WI38 (cell line): Measurements from ENCODE around the gene SCGB1A1.

Experiments used
- H3K4me3 ChIP-seq: 2 replicates; pipeline ENCODE4 v1.5.1; 2011; ENCODE audit warnings: low read depth, mild to moderate bottlenecking, control low read depth, low read length
- CTCF ChIP-seq: IDR thresholded peaks from 2 replicates; pipeline ENCODE4 v1.5.1; 2012; ENCODE audit warnings: low read depth, mild to moderate bottlenecking, control low read depth, low read length

SCGB1A1 gene

GRCh38 chr11:62459080-62459479 is 40.2 kb downstream of the SCGB1A1 start:
- TF ChIP-seq CTCF = no peak
- H3K4me3 ChIP-seq = no peak overlapping the region

DNA sequence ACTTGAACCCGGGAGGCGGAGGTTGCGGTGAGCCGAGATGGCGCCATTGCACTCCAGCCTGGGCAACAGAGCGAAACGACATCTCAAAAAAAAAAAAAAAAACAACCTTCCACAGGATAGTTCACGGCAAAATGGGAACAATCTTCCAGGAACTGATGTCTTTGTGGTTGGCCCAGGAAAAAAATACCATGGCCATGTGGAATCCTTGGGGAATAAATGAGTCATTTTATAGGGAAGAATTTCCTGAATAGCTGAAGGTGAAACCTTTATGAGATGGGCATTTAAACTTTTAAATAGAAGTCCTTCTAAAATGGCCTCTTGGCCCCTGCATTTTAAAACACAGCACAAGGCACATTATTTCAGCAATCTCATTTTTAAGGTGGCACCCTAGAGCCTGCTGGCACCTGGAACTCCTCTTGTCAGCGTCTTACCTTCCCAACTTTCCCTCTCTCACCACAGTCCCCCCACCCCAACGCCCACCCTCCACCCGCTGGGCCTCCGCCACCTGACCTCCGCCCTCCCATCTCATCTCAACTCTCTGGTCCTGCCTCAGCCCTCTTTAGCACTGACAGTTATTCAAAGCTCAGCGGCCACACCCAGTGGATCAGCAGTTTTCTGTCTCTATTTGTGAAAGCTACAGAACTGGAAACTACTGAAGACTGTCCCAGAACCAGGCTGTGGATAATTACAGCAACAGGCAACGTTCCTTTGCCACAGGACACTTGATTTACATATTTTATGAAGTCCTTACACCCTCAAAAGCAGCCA is 43.1 kb downstream of the SCGB1A1 start:
- H3K4me3 ChIP-seq = no peak overlapping the region
- TF ChIP-seq CTCF = no peak

GRCh38 chr11:62462508-62462892 is 43.7 kb downstream of the SCGB1A1 start:
- TF ChIP-seq CTCF = no peak
- H3K4me3 ChIP-seq = no peak overlapping the region

DNA sequence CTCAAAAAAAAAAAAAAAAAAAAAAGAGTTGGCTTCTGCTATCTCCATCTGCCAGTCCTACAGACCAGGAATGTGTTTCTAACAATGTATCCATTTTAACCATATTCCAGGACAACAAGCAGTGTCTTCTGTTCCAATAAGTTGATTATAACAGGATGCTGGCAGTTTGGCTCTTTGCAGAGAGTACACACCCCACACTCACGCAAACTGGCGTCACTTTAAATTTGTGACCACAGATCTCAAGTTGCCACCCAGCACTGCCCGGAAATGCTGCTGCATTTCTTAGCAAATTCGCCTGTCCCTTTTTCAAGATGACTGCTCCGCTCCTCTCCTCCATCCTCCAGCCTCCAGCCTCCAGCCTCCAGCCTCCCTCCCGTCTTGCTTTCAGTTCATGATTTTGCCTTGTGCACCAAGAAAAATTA is 44.3 kb downstream of the SCGB1A1 start:
- TF ChIP-seq CTCF = no peak
- H3K4me3 ChIP-seq = no peak overlapping the region

DNA sequence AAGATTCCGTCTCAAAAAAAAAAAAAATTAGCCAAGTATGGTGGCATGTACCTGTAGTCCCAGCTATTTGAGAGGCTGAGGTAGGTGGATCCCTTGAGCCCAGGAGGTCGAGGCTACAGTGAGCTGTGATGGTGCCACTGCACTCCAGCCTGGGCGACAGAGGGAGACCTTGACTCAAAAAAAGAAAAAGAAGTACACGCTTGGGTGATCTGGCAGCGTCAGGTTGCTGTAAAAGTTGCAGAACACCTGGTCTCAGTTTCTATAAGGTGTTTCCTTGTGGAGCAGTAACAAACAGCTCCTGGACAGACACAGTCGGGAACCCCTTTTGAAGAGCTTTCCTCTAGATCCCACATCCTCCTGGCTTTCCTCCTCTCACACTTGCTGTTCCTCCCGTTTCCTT is 45.8 kb downstream of the SCGB1A1 start:
- no peak for TF ChIP-seq CTCF
- no peak overlapping the region for H3K4me3 ChIP-seq

DNA sequence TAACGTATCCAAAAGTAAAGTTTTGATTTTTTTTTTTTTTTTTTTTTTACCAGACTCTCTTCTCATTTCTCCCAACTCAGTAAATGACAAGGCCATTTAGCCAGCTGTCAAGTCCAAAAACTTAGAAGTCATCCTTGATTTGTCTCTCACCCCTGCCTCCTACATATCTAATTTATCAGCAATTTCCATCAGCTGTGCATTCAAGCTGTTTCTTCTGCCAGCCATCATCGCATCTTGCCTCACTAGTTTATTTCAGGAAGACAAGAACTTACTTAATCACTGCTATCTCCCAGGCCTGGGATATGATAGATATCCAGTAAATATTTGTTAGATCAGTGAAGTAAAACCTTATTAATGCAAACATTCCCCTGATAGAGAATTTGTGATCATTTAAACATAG is 47.6 kb downstream of the SCGB1A1 start:
- H3K4me3 ChIP-seq = no peak overlapping the region
- TF ChIP-seq CTCF = no peak

- no peak for TF ChIP-seq CTCF
- no peak overlapping the region for H3K4me3 ChIP-seq
Measured at GRCh38 chr11:62468577-62468976, 49.7 kb downstream of the SCGB1A1 start.
